ENCODE results near the gene NELFB.
A peak's percentile ranks its signal among the peaks of the same experiment; 100 is the strongest.

NELFB gene

DNA sequence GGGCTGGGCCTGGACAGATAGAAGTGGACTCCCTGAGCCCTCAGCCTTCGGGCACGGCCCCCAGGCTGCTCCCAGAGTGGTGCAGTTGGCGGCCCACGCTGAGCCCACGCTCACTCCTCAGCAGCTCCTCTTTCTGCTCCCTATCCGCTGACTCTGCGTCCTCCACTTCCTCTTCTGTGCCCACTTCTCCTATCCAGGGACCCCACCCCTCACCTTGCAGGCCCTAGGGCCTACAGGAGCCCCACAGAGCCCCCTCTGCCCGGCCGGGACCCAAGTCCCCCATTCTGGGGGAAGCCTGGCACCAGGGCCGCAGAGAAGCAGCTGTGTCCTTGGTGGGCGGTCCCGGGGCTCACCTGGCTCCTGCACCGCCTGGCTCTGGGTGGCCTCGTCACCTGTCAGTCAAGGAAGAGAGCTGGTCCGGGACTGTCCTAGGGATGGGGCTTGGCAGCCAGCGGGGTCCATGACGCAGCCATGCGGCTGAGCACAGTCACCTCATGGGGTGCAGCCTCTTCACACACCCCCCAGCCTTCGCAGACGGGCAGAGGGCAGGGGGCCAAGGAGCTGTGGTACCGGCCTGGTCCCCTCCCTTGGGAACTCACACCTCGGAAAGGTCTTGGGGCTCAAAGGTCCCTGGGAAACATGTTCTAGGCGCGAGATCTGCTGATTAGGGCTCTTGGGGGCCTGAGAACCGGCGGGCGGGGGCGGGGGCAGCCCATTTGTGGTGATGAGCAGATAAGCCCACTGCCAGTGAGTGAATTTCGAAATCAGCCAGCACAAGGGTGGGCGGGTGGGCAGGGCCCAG is 52.3 kb downstream of the NELFB start:
- no peaks in the 10 kb centered on the region for H3K36me3 ChIP-seq (ENCODE audit: control insufficient read depth, insufficient read depth, low read length)
- H3K9ac ChIP-seq (ENCODE audit: low read length), result no peak overlapping the region
- no peaks in the 10 kb centered on the region for H3K4me1 ChIP-seq (ENCODE audit: control insufficient read depth, insufficient read depth, low read length)
- peaks cover 8% of the 10 kb centered on the region for H3K27me3 ChIP-seq (ENCODE audit: control insufficient read depth, insufficient read depth, low read length)
- H3K4me3 ChIP-seq (ENCODE audit: low read length), result peak overlapping the region; percentile 33
- H3K27ac ChIP-seq (ENCODE audit: low read depth, low read length), result no peak overlapping the region

DNA sequence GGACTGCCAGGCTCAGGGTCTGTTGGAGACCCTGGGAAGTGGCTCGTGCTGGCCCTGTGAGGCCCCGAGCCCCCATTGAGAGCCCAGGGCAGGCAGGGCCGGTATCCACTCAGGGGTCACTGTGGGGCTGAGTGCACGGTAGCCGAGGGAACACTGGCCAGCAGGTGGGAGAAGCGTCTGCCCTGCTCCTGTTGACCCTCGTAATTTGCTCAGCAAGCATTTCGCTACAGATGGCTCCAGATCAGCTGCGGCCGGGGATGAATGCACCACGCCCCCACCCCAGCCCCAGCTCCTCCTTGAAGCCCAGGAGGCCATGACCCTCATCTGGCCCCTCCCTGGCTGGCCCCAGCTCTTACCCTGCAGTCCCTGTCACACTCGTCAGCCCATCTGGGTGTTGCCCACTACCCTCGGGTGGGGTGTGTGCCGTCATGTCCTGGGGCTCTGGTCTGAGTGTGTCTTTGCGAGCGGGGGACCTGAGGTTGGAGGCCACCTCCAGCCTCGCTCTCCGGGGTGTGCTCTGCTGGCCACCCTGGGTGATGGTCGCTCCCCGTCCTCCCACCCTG is 53.0 kb downstream of the NELFB start:
- H3K4me1 ChIP-seq (ENCODE audit: control insufficient read depth, insufficient read depth, low read length), result no peaks in the 10 kb centered on the region
- H3K27ac ChIP-seq (ENCODE audit: low read depth, low read length), result no peak overlapping the region
- peaks cover 8% of the 10 kb centered on the region for H3K27me3 ChIP-seq (ENCODE audit: control insufficient read depth, insufficient read depth, low read length)
- H3K9ac ChIP-seq (ENCODE audit: low read length), result no peak overlapping the region
- no peak overlapping the region for H3K4me3 ChIP-seq (ENCODE audit: low read length)
- no peaks in the 10 kb centered on the region for H3K36me3 ChIP-seq (ENCODE audit: control insufficient read depth, insufficient read depth, low read length)

GRCh38 chr9:137309368-137310188 is 54.5 kb downstream of the NELFB start:
- Histone ChIP-seq H3K9ac (ENCODE audit: low read length) (no peak overlapping the region), H3K27ac (ENCODE audit: low read depth, low read length) (no peak overlapping the region), H3K4me1 (ENCODE audit: control insufficient read depth, insufficient read depth, low read length) (no peaks in the 10 kb centered on the region)

GRCh38 chr9:137310189-137311052 is 55.3 kb downstream of the NELFB start:
- no peaks in the 10 kb centered on the region for H3K4me1 ChIP-seq (ENCODE audit: control insufficient read depth, insufficient read depth, low read length)

More at GRCh38 chr9:137309368-137310188, 54.5 kb downstream of the NELFB start:
- Histone ChIP-seq H3K4me3 (ENCODE audit: low read length) (no peak overlapping the region), H3K27me3 (ENCODE audit: control insufficient read depth, insufficient read depth, low read length) (peaks cover 8% of the 10 kb centered on the region), H3K36me3 (ENCODE audit: control insufficient read depth, insufficient read depth, low read length) (no peaks in the 10 kb centered on the region)

DNA sequence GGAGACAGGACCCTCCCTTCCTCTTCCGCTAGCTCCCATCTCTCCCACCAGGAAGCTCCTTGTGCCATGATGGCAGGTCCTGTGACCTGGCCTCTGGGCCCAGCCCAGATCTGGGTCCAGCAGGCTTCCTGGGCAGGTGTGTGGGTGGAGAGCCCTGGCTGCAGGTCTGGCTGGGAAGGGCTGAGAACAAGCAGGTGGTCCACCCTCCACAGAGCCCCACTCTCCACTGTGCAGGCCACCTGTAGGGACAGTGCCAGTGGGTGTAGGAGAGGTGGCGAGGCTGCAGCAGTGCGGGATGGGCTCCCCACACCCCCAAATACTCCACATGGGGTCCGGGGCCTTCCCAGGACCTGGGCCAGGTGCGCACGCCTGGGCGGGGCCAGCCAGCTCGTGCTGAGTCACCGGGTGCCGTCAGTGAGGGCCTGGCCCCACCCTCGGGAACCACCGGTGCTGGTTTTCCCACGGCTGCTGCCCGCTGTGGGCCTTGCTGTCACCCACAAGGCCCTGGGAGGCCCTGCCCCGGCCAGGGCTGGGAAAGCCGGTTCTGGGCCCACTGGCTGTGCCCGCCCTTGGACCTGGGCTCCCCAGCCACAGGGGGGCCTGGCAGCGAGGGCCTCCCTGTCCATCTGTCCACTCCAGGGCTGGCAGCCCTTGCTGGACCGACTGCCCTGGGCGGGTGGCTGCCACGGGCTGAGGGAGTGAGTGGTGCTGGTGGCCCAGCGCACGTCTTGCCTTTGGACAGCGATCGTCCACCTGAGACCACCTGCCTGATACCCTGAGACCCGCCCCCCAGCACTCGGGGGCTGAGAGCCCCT is 56.3 kb downstream of the NELFB start:
- no peaks in the 10 kb centered on the region for H3K4me1 ChIP-seq (ENCODE audit: control insufficient read depth, insufficient read depth, low read length)
- peaks cover 6% of the 10 kb centered on the region for H3K27me3 ChIP-seq (ENCODE audit: control insufficient read depth, insufficient read depth, low read length)
- H3K36me3 ChIP-seq (ENCODE audit: control insufficient read depth, insufficient read depth, low read length), result no peaks in the 10 kb centered on the region
- H3K4me3 ChIP-seq (ENCODE audit: low read length), result peak overlapping the region; percentile 8
- no peak overlapping the region for H3K9ac ChIP-seq (ENCODE audit: low read length)
- H3K27ac ChIP-seq (ENCODE audit: low read depth, low read length), result no peak overlapping the region

More at GRCh38 chr9:137310189-137311052, 55.3 kb downstream of the NELFB start:
- Histone ChIP-seq H3K9ac (ENCODE audit: low read length) (no peak overlapping the region), H3K36me3 (ENCODE audit: control insufficient read depth, insufficient read depth, low read length) (no peaks in the 10 kb centered on the region), H3K4me3 (ENCODE audit: low read length) (no peak overlapping the region), H3K27me3 (ENCODE audit: control insufficient read depth, insufficient read depth, low read length) (peaks cover 8% of the 10 kb centered on the region), H3K27ac (ENCODE audit: low read depth, low read length) (no peak overlapping the region)

GRCh38 chr9:137311986-137312851 is 57.1 kb downstream of the NELFB start:
- no peaks in the 10 kb centered on the region for H3K36me3 ChIP-seq (ENCODE audit: control insufficient read depth, insufficient read depth, low read length)
- H3K27me3 ChIP-seq (ENCODE audit: control insufficient read depth, insufficient read depth, low read length), result peaks cover 5% of the 10 kb centered on the region
- H3K4me1 ChIP-seq (ENCODE audit: control insufficient read depth, insufficient read depth, low read length), result no peaks in the 10 kb centered on the region
- no peak overlapping the region for H3K9ac ChIP-seq (ENCODE audit: low read length)
- peak overlapping the region; percentile 8 for H3K4me3 ChIP-seq (ENCODE audit: low read length)
- H3K27ac ChIP-seq (ENCODE audit: low read depth, low read length), result no peak overlapping the region

DNA sequence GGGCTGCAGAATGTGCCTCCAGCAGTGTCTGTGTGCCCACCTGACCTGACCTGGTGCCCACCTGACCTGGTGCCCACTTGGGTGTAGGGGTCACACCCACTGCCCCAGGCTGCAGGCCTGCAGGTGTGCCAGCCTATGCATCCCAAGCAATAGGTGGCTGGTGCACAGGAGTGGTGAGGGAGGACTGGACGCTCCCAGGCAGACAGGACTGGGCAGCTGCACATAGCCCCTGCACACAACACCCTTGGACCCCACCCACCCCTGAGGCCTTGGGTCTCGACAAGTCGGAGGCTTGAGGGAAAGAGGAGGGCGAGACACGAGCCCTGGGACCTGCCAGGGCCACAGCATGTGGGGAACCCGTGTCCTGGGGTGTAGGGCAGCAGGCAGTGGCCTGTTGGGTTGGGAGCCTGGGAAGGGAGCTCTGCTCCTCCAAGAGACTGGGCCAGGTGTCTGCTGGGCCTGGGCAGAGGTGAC is 57.8 kb downstream of the NELFB start:
- Histone ChIP-seq H3K27ac (ENCODE audit: low read depth, low read length) (no peak overlapping the region), H3K4me1 (ENCODE audit: control insufficient read depth, insufficient read depth, low read length) (no peaks in the 10 kb centered on the region), H3K27me3 (ENCODE audit: control insufficient read depth, insufficient read depth, low read length) (peaks cover 8% of the 10 kb centered on the region), H3K4me3 (ENCODE audit: low read length) (no peak overlapping the region), H3K9ac (ENCODE audit: low read length) (no peak overlapping the region), H3K36me3 (ENCODE audit: control insufficient read depth, insufficient read depth, low read length) (no peaks in the 10 kb centered on the region)

DNA sequence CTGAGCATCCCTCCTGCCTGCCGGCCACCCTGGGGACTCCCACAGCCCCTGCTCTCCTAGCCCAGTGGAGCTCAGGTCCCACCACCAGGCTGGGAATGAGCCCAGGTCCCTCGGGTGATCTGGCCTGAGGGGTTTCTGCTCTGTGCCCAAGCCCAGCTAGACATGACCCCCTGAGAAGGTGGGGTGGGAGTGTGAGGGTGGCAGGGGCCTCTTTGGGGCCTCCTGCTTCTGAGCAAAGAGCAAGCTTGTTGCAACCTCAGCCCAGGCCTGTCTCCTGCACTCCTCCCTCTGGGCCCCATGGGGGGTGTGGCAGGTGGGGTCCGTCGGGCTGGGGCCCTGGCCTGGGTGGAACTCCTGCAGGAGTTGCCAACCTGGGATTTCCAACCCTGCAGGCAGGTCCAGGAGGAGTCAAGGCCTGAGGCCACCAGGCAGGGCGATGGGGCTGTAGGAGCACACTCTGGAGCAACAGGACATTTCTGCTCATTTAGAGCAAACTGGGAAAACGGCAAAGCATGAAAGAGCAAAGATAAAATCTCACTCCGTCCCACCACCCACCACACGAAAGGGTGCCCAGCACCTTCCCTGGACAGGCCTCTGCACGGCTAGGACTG is 58.3 kb downstream of the NELFB start:
- Histone ChIP-seq H3K4me1 (ENCODE audit: control insufficient read depth, insufficient read depth, low read length) (no peaks in the 10 kb centered on the region), H3K36me3 (ENCODE audit: control insufficient read depth, insufficient read depth, low read length) (no peaks in the 10 kb centered on the region), H3K27ac (ENCODE audit: low read depth, low read length) (no peak overlapping the region)

GRCh38 chr9:137313956-137314560 is 58.9 kb downstream of the NELFB start:
- H3K4me3 ChIP-seq (ENCODE audit: low read length), result no peak overlapping the region
- no peaks in the 10 kb centered on the region for H3K4me1 ChIP-seq (ENCODE audit: control insufficient read depth, insufficient read depth, low read length)
- H3K36me3 ChIP-seq (ENCODE audit: control insufficient read depth, insufficient read depth, low read length), result no peaks in the 10 kb centered on the region
- no peak overlapping the region for H3K9ac ChIP-seq (ENCODE audit: low read length)
- H3K27ac ChIP-seq (ENCODE audit: low read depth, low read length), result no peak overlapping the region
- peaks cover 8% of the 10 kb centered on the region for H3K27me3 ChIP-seq (ENCODE audit: control insufficient read depth, insufficient read depth, low read length)

More for the DNA sequence above, 58.3 kb downstream of the NELFB start:
- H3K4me3 ChIP-seq (ENCODE audit: low read length), result no peak overlapping the region
- H3K9ac ChIP-seq (ENCODE audit: low read length), result no peak overlapping the region
- H3K27me3 ChIP-seq (ENCODE audit: control insufficient read depth, insufficient read depth, low read length), result peaks cover 8% of the 10 kb centered on the region

All from rectal smooth muscle tissue (tissue), 1 donor.